H1 (cell line): ENCODE measurements around the gene DNAH10. TPM values are rescaled to one million over a fixed set of nuclear protein-coding genes. Genes with fewer than 3 reads are reported as not detected.

Experiments used
- ASH2L ChIP-seq: fragments of 200-600, 300-600 bp; sonication (generic); IDR thresholded peaks from one replicate; pipeline ENCODE4 v1.7.1; 2017; ENCODE audit warnings: low read length
- BCL11A ChIP-seq, 2 experiments: IDR thresholded peaks; one replicate each; pipeline ENCODE4 v1.6.1; 2011; ENCODE audit warnings: low read depth in 2 of 2, low read length in 2 of 2, mild to moderate bottlenecking in 2 of 2
- HDAC2 ChIP-seq, 2 experiments: fragments of 300-600 bp in 1 of 2; sonication (generic) in 1 of 2; IDR thresholded peaks; 2 replicates each; pipeline ENCODE4 v1.6.1; 2011 to 2012; ENCODE audit warnings: low read depth in 2 of 2, low read length in 2 of 2, mild to moderate bottlenecking in 2 of 2, moderate library complexity in 2 of 2, borderline replicate concordance in 1 of 2, inconsistent platforms in 1 of 2
- SUZ12 ChIP-seq: fragments of 200-600 bp; sonication (generic); IDR thresholded peaks from 2 replicates; pipeline ENCODE4 v1.6.1; 2012; ENCODE audit warnings: mild to moderate bottlenecking, inconsistent platforms, low read length, moderate library complexity, mixed read lengths
- polyA plus RNA-seq, 7 experiments: library from polyadenylated mRNA; depleted of rRNA in 3 of 7; stranded (reverse) in 5 of 7; unstranded in 2 of 7; fragments of >200 nt in 5 of 7; fragments of 200-250 nt in 2 of 7; gene quantifications; 1 replicate in 5 of 7; 2 replicates in 1 of 7; 4 replicates in 1 of 7; pipeline versions ENCODE4 v1.2.1 to v1.2.3, GENCODE V29; 2011 to 2013; ENCODE audit warnings: missing spikeins in 2 of 7, mixed read lengths in 2 of 7
- total RNA-seq: library from RNA; stranded (reverse); fragmentation: NEBNext Ultra II Directional; extraction: Animal tissue kit (Norgen Biotek cat#: 25700); gene quantifications from 2 replicates; pipeline ENCODE4 v1.2.1, GENCODE V29; 2021
- TF ChIP-seq, protein P1 (sequence below): fragments of 300-600 bp; sonication (generic); IDR thresholded peaks from 2 replicates; pipeline ENCODE4 v1.7.1; 2012; ENCODE audit warnings: low read length, moderate library complexity, mild to moderate bottlenecking, inconsistent platforms; ENCODE audit not compliant: insufficient replicate concordance
- TF ChIP-seq, protein P2 (sequence below): IDR thresholded peaks from 2 replicates; pipeline ENCODE4 v1.6.1; 2012; ENCODE audit warnings: inconsistent platforms

Gene DNAH10
- total and polyA plus RNA-seq, 2 of the 8 experiments (the other 6 are each of a cell fraction or from before 2014, with no cell fraction given) = 0.02 to 0.24 TPM

DNA sequence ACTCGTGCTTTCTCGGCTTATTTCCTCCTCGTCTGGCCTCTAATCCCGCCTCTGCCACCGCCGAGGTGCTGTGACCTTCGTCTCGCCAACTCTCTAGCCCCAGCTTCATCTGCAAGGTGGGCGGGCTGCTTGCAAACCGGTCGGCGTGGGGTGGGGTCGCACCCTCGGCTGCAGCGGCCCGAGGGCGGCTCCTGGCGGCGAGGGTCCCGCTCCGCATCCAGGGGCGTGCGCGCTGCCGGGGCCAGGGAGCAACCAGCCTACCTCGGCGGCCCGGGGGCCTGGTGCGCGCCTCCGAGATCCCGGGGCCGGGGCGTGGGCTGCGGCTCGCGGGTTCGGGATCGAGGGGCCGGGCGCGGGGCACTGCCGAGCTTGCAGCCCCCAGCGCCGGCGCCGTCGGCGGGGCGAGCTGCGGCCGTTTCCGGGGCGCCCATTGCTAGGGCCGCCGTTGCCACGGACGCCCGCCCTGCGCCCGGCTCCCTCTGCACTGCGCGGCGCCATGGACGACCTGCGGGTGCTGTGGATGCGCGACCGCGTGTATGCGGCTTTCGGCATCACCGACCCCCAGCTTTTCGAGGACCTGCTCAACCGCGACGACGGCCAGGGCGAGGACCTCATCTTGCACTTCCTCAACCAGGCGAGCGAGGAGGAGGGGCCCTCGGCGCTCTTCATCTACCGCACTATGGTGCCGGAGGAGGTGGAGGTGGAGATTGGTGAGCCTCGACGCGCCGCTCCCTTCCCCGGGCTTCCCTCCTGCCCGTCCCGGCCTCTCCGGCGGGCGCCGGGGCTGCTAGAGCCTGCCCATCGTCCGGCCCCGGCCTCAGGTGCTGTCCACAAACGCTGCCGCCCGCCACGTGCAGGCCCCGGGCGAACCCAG, at the start of gene DNAH10 (continued):
- TF ChIP-seq, protein P1, sequence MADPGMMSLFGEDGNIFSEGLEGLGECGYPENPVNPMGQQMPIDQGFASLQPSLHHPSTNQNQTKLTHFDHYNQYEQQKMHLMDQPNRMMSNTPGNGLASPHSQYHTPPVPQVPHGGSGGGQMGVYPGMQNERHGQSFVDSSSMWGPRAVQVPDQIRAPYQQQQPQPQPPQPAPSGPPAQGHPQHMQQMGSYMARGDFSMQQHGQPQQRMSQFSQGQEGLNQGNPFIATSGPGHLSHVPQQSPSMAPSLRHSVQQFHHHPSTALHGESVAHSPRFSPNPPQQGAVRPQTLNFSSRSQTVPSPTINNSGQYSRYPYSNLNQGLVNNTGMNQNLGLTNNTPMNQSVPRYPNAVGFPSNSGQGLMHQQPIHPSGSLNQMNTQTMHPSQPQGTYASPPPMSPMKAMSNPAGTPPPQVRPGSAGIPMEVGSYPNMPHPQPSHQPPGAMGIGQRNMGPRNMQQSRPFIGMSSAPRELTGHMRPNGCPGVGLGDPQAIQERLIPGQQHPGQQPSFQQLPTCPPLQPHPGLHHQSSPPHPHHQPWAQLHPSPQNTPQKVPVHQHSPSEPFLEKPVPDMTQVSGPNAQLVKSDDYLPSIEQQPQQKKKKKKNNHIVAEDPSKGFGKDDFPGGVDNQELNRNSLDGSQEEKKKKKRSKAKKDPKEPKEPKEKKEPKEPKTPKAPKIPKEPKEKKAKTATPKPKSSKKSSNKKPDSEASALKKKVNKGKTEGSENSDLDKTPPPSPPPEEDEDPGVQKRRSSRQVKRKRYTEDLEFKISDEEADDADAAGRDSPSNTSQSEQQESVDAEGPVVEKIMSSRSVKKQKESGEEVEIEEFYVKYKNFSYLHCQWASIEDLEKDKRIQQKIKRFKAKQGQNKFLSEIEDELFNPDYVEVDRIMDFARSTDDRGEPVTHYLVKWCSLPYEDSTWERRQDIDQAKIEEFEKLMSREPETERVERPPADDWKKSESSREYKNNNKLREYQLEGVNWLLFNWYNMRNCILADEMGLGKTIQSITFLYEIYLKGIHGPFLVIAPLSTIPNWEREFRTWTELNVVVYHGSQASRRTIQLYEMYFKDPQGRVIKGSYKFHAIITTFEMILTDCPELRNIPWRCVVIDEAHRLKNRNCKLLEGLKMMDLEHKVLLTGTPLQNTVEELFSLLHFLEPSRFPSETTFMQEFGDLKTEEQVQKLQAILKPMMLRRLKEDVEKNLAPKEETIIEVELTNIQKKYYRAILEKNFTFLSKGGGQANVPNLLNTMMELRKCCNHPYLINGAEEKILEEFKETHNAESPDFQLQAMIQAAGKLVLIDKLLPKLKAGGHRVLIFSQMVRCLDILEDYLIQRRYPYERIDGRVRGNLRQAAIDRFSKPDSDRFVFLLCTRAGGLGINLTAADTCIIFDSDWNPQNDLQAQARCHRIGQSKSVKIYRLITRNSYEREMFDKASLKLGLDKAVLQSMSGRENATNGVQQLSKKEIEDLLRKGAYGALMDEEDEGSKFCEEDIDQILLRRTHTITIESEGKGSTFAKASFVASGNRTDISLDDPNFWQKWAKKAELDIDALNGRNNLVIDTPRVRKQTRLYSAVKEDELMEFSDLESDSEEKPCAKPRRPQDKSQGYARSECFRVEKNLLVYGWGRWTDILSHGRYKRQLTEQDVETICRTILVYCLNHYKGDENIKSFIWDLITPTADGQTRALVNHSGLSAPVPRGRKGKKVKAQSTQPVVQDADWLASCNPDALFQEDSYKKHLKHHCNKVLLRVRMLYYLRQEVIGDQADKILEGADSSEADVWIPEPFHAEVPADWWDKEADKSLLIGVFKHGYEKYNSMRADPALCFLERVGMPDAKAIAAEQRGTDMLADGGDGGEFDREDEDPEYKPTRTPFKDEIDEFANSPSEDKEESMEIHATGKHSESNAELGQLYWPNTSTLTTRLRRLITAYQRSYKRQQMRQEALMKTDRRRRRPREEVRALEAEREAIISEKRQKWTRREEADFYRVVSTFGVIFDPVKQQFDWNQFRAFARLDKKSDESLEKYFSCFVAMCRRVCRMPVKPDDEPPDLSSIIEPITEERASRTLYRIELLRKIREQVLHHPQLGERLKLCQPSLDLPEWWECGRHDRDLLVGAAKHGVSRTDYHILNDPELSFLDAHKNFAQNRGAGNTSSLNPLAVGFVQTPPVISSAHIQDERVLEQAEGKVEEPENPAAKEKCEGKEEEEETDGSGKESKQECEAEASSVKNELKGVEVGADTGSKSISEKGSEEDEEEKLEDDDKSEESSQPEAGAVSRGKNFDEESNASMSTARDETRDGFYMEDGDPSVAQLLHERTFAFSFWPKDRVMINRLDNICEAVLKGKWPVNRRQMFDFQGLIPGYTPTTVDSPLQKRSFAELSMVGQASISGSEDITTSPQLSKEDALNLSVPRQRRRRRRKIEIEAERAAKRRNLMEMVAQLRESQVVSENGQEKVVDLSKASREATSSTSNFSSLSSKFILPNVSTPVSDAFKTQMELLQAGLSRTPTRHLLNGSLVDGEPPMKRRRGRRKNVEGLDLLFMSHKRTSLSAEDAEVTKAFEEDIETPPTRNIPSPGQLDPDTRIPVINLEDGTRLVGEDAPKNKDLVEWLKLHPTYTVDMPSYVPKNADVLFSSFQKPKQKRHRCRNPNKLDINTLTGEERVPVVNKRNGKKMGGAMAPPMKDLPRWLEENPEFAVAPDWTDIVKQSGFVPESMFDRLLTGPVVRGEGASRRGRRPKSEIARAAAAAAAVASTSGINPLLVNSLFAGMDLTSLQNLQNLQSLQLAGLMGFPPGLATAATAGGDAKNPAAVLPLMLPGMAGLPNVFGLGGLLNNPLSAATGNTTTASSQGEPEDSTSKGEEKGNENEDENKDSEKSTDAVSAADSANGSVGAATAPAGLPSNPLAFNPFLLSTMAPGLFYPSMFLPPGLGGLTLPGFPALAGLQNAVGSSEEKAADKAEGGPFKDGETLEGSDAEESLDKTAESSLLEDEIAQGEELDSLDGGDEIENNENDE = no peak
- no peak for TF ChIP-seq SUZ12
- no peak for TF ChIP-seq BCL11A (IDR thresholded peaks at IDR 0.05; ENCODE audit: low read depth in 2 of 2, low read length in 2 of 2)
- TF ChIP-seq HDAC2 (IDR thresholded peaks at IDR 0.05; ENCODE audit: borderline replicate concordance in 1 of 2, low read depth in 2 of 2, low read length in 2 of 2) = peak; percentile 20 to 36; a peak in 1 of 4 replicates
- TF ChIP-seq, protein P2, sequence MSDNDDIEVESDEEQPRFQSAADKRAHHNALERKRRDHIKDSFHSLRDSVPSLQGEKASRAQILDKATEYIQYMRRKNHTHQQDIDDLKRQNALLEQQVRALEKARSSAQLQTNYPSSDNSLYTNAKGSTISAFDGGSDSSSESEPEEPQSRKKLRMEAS = peak; percentile 84
- peak; percentile 36 for TF ChIP-seq ASH2L
